Measurements from ENCODE around the gene PRKAG3.

DNA sequence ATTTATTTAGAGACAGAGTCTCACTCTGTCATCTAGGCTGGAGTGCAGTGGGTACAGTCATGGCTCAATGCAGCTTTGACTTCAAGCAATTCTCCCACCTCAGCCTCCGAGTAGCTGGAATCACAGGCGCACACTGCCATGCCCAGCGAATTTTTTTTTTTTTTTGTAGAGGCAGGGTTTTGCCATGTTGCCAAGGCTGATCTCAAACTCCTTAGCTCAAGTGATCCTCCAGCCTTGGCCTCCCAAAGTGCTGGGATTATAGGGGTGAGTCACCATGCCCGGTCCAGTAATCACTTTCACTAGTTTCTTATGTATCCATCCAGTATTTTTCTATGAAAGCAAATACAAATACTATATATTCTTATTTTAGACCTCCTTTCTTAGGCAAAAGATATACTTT is 24.0 kb downstream of the PRKAG3 start:
- no peak for TF ChIP-seq POLR2AphosphoS5 (IDR thresholded peaks at IDR 0.05)
- no peak for TF ChIP-seq POLR2A (IDR thresholded peaks at IDR 0.05)
- TF ChIP-seq CTCF (IDR thresholded peaks at IDR 0.05): no peak
